H54 (cell line): ENCODE measurements around the gene MYH9.
"Not testable (repeated sequence)": the region's sequence is repeated elsewhere in the genome, so short reads cannot be mapped to it uniquely, and the experiment has no call there.

ENCODE experiments used
- DNase-seq: peaks from one replicate; pipeline ENCODE4 v3.0.0; 2011; ENCODE audit warnings: low spot score, mixed read lengths; ENCODE audit not compliant: insufficient read length
- FAIRE-seq: peaks from 3 replicates; lab custom pipeline; 2011; peaks lifted over from hg19 to GRCh38; lab: Jason Lieb, UNC
- POLR2A ChIP-seq: IDR thresholded peaks from 2 replicates; pipeline ENCODE4 v1.6.1; 2011; ENCODE audit warnings: low read depth, mild to moderate bottlenecking, low read length

MYH9 gene

GRCh38 chr22:36298118-36298517, 89.6 kb downstream of the MYH9 start:
- TF ChIP-seq POLR2A = no peak
- no peak for FAIRE-seq

GRCh38 chr22:36297568-36297967, 90.2 kb downstream of the MYH9 start:
- no peak for FAIRE-seq
- TF ChIP-seq POLR2A = no peak
- no peak for DNase-seq

More at GRCh38 chr22:36298118-36298517, 89.6 kb downstream of the MYH9 start:
- no peak for DNase-seq

DNA sequence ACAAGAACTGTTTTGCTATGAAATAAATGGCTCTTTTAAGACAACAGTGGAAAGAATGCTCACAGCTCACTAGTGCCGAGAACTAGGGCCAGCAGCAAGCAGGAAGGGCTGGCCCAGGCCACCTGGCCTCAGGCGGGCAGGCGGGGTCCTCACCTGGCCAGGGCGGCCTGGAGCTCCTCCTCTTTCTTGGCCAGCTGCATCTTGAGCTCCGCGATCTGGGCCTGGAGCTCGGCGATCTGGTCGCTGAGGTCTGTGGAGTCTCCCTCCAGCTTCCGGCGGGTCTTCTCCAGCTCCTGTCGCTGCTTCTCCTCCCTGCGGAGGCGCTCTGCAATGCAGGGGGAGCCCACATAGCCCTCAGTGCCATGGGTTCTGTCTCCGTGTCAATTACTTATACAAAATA, 91.1 kb downstream of the MYH9 start:
- FAIRE-seq = no peak
- TF ChIP-seq POLR2A = no peak
- no peak for DNase-seq

DNA sequence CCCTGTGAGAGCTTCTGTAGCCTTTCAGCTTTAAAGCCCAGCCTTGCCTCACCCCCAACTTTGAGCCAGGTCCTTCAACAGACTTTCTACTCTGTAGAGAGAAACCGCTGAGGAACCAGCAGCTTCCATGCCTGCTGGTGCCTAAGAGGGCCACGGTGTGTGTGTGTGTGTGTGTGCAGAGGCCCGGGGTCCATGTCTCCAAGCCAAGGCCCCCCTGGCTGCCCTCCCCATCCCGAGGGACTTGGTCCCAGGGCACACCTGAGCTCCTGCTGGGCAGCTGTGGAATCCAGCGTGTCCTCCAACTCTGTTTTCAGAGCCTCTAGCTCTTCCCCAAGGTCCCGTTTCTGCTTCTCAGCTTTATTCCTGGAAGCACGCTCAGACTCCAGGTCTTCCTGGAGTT, 92.5 kb downstream of the MYH9 start:
- DNase-seq (no peak), FAIRE-seq (no peak)
- no peak for TF ChIP-seq POLR2A

DNA sequence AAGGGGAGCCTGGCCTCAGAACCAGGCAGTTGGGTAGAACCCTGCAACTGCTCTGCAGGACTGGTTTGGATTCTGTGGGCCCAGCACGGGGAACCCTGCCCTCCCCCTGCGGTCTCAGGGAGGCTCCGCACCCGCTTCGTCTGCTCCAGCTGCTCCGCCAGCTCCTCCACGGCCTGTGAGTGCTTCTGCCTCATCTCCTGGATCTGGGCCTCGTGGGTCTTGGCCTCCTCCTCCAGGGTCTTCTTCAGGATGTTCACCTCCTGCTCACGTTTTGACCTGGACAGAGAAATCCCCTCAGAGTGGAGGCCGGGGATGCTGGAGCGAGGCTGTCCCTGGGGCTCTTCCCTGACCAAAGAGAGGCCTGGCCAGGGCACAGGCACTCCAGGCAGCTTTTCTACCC, 93.0 kb downstream of the MYH9 start:
- FAIRE-seq = no peak
- TF ChIP-seq POLR2A = no peak

GRCh38 chr22:36294293-36294620, 93.5 kb downstream of the MYH9 start:
- no peak for FAIRE-seq
- DNase-seq = no peak
- TF ChIP-seq POLR2A = no peak

More for the DNA sequence above, 93.0 kb downstream of the MYH9 start:
- DNase-seq = no peak

DNA sequence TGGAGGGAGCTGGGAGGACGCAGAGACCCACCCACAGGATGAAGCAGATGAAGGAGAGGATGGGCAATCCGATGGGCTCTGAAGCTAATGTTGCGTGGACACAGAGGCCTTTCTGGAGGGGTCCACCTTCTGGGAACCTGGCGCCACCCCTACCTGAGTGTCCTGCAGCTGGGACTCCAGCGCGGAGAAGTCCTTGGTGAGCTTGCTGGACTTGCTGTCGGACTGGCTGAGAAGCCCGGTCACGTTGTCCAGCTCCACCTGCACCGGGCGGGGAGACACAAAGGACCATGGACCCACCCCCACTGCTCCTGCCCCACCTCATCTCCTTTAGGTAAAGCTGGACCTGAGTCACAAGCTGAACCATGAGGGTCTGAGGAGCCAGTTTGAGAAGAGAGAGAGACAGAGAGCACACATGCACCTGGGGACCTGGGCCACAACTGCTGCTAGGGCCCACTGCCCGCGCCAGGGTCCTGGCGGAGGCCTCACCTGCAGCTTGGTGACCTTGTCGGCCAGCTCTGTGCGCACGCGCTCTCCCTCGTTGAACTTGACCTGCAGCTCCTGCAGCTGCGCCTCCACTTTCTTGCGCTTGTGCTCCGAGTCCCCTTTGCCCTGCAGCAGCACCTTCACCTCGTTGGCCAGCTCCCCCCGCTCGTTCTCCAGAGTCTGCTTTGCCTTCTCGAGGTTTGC, 94.0 kb downstream of the MYH9 start:
- DNase-seq = no peak
- TF ChIP-seq POLR2A = no peak
- FAIRE-seq = no peak

GRCh38 chr22:36292823-36293530, 94.8 kb downstream of the MYH9 start:
- DNase-seq = no peak
- TF ChIP-seq POLR2A = no peak
- FAIRE-seq = no peak

GRCh38 chr22:36291831-36292740, 95.7 kb downstream of the MYH9 start:
- FAIRE-seq (no peak), DNase-seq (no peak)
- TF ChIP-seq POLR2A = no peak

GRCh38 chr22:36290391-36291075, 97.2 kb downstream of the MYH9 start:
- not testable (repeated sequence) for FAIRE-seq, DNase-seq

DNA sequence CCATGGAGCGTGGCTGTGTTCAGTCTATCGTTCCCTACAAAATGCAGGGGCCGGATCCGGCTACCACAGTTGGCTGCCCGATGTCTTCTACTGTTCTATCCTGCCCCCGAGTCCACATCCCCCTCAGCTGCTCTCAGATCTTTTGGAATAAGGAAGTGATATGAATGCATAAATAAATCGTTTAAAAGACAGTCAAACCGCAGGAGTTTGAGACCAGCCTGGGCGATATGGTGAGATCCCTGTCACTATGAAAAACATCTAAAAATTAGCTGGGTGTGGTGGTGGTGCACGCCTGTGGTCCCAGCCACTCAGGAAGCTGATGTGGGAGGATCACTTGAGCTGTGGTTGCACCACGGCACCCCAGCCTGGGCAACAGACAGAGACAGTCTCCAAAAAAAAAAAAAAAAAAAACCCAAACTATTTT, 97.8 kb downstream of the MYH9 start:
- not testable (repeated sequence) for FAIRE-seq

DNA sequence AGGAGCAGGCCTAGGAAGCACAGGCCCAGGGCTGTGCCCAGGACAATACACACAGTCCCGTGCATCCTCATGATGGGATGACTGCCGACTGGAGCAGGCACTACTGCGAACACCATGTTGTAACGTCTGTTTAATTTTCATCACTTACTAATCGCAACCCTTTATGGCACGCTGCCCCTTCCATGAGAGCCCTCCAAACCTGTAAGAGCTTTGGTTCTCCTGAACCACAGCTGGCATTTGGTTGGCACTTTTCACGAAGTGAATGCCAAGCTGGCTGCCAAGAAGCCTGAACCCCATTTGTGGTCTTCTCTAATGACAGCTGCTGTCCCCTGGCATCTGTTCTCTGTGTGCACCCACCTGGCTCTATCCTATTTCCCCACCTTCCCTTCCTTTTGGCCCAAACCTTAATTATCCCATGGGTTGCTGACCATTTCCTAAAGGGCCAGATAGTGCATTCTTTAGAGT, 98.3 kb downstream of the MYH9 start:
- FAIRE-seq (no peak), DNase-seq (no peak)
- no peak for TF ChIP-seq POLR2A

More for the DNA sequence above, 97.8 kb downstream of the MYH9 start:
- DNase-seq = not testable (repeated sequence)

GRCh38 chr22:36288571-36289405, 99.0 kb downstream of the MYH9 start:
- DNase-seq (no peak), FAIRE-seq (no peak)
- TF ChIP-seq POLR2A = no peak
